AG08396 (cell line): ENCODE measurements around the gene AIG1.
"Not testable (repeated sequence)": the region's sequence is repeated elsewhere in the genome, so short reads cannot be mapped to it uniquely, and the experiment has no call there.

Experiments used
- DNase-seq: peaks from one replicate; pipeline ENCODE4 v3.0.0; 2012; ENCODE audit warnings: low spot score, mixed read lengths

The AIG1 gene

GRCh38 chr6:143276436-143276835 is 215.7 kb downstream of the AIG1 start:
- no peak for DNase-seq

GRCh38 chr6:143279385-143279784 is 218.7 kb downstream of the AIG1 start:
- DNase-seq: no peak

GRCh38 chr6:143283887-143284645 is 223.4 kb downstream of the AIG1 start:
- no peak for DNase-seq

- peak; percentile 17 for DNase-seq
Observed at GRCh38 chr6:143286251-143286795, 225.6 kb downstream of the AIG1 start.

GRCh38 chr6:143288923-143289322 is 228.2 kb downstream of the AIG1 start:
- no peak for DNase-seq

- no peak for DNase-seq
Observed at GRCh38 chr6:143290206-143290605, 229.5 kb downstream of the AIG1 start.

GRCh38 chr6:143293523-143293922 is 232.8 kb downstream of the AIG1 start:
- no peak for DNase-seq

GRCh38 chr6:143294265-143294860 is 233.7 kb downstream of the AIG1 start:
- DNase-seq: no peak

- DNase-seq: no peak
Observed at GRCh38 chr6:143295932-143296331, 235.2 kb downstream of the AIG1 start.

GRCh38 chr6:143298071-143298470 is 237.4 kb downstream of the AIG1 start:
- no peak for DNase-seq

- no peak for DNase-seq
Observed at GRCh38 chr6:143299253-143300166, 238.8 kb downstream of the AIG1 start.

- DNase-seq: no peak
Observed at GRCh38 chr6:143301188-143301587, 240.5 kb downstream of the AIG1 start.

GRCh38 chr6:143307760-143308159 is 247.1 kb downstream of the AIG1 start:
- not testable (repeated sequence) for DNase-seq

- no peak for DNase-seq
Observed at GRCh38 chr6:143313163-143313562, 252.5 kb downstream of the AIG1 start.

GRCh38 chr6:143321491-143322086 is 260.9 kb downstream of the AIG1 start:
- no peak for DNase-seq

GRCh38 chr6:143322386-143322785 is 261.7 kb downstream of the AIG1 start:
- no peak for DNase-seq

- DNase-seq: no peak
Observed at GRCh38 chr6:143323729-143324470, 263.2 kb downstream of the AIG1 start.

GRCh38 chr6:143325379-143326140 is 264.9 kb downstream of the AIG1 start:
- no peak for DNase-seq

- DNase-seq: no peak
Observed at GRCh38 chr6:143328876-143329275, 268.2 kb downstream of the AIG1 start.

GRCh38 chr6:143329323-143329722 is 268.6 kb downstream of the AIG1 start:
- DNase-seq: no peak

GRCh38 chr6:143331362-143331761 is 270.7 kb downstream of the AIG1 start:
- no peak for DNase-seq
